SU-DHL-6 (cell line): ENCODE measurements around the gene MTFMT.

Experiments
- H2AFZ ChIP-seq: fragments of 200-600 bp; sonication (generic); 2 replicates; pipeline ENCODE4 v1.6.1; 2014; ENCODE audit warnings: low read depth, mild to moderate bottlenecking, moderate library complexity, mixed read lengths, antibody characterized with exemption, low read length; ENCODE audit not compliant: severe bottlenecking
- H3F3A ChIP-seq: fragments of 200-600 bp; shearing (Covaris generic); 2 replicates; pipeline ENCODE4 v1.6.0; 2016; ENCODE audit warnings: antibody characterized with exemption, mild to moderate bottlenecking; ENCODE audit not compliant: insufficient read depth
- H3K27ac ChIP-seq: fragments of 200-600 bp; sonication (generic); 2 replicates; pipeline ENCODE4 v1.5.1; 2016; ENCODE audit warnings: low read depth, mild to moderate bottlenecking, low read length, moderate library complexity, mixed read lengths
- H3K27me3 ChIP-seq: fragments of 200-600 bp; sonication (generic), shearing (Covaris generic); 2 replicates; pipeline ENCODE4 v1.6.0; 2014; ENCODE audit warnings: mild to moderate bottlenecking, low read length
- H3K36me3 ChIP-seq: fragments of 200-600 bp; sonication (generic); 2 replicates; pipeline ENCODE4 v1.6.1; 2014; ENCODE audit warnings: mild to moderate bottlenecking, low read length, mixed read lengths
- H3K4me2 ChIP-seq: fragments of 300-600, 200-600 bp; shearing (Covaris generic), sonication (generic); 2 replicates; pipeline ENCODE4 v1.6.0; 2014; ENCODE audit warnings: low read length, low read depth, mild to moderate bottlenecking; ENCODE audit not compliant: poor library complexity, severe bottlenecking
- H3K4me3 ChIP-seq: fragments of 200-600 bp; sonication (generic); 2 replicates; pipeline ENCODE4 v1.5.1; 2014; ENCODE audit warnings: antibody characterized with exemption, low read length, mild to moderate bottlenecking, mixed read lengths; ENCODE audit not compliant: insufficient read depth, poor library complexity, severe bottlenecking
- H3K79me2 ChIP-seq: fragments of 200-600 bp; sonication (generic); 2 replicates; pipeline ENCODE4 v1.6.1; 2014; ENCODE audit warnings: mild to moderate bottlenecking, low read length, moderate library complexity; ENCODE audit not compliant: insufficient read depth
- H3K9ac ChIP-seq: fragments of 200-600 bp; sonication (generic); 2 replicates; pipeline ENCODE4 v1.7.0; 2014; ENCODE audit warnings: mild to moderate bottlenecking, low read length
- H3K9me2 ChIP-seq: fragments of 200-600 bp; sonication (generic); replicated peaks from 2 replicates; pipeline ENCODE4 v1.6.1; 2014; ENCODE audit warnings: low read length; ENCODE audit not compliant: insufficient read depth
- H3K9me3 ChIP-seq: fragments of 200-600 bp; sonication (generic); 2 replicates; pipeline ENCODE4 v1.6.1; 2014; ENCODE audit warnings: low read length, mixed read lengths; ENCODE audit not compliant: insufficient read depth
- H4K20me1 ChIP-seq: fragments of 200-600 bp; sonication (generic); 2 replicates; pipeline ENCODE4 v1.6.1; 2014; ENCODE audit warnings: low read depth, mild to moderate bottlenecking, antibody characterized with exemption, low read length, moderate library complexity, mixed read lengths
- EZH2phosphoT487 ChIP-seq: fragments of 200-600 bp; sonication (generic), shearing (Covaris generic); conservative IDR thresholded peaks from 2 replicates; pipeline ENCODE4 v1.6.1; 2018; ENCODE audit warnings: mild to moderate bottlenecking, antibody characterized with exemption, low read length, moderate library complexity, mixed read lengths
- TF ChIP-seq, protein P1 (sequence below): fragments of 200-600 bp; sonication (generic); IDR thresholded peaks from one replicate; pipeline ENCODE4 v1.5.1; 2017; ENCODE audit warnings: antibody characterized with exemption, mild to moderate bottlenecking, low read length, moderate library complexity; ENCODE audit not compliant: insufficient read depth, poor library complexity, severe bottlenecking

MTFMT gene

DNA sequence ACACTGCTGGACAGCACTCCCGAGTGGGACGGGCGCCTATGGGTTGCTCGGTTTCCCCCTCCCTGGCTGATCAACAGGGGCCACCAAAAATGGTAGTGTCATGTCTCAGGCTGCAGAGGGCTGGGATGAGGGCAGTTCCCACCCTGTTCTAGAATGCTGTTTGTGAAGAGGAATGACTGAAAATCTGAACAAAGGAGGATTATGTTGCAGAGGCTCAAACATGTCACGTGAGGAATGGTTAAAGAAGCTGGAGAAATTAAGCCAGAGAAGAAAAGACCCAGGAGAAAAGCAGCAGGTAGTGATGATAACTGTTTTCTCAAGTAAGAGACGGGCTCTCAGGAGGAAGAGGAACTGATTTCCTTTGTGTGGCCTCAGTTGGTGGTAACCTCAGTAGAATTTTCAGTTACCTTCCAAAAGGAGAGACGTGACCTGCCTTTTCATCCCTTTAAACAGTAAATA lies 50.2 kb downstream of the MTFMT start:
- TF ChIP-seq EZH2phosphoT487 = no peak
- TF ChIP-seq, protein P1, sequence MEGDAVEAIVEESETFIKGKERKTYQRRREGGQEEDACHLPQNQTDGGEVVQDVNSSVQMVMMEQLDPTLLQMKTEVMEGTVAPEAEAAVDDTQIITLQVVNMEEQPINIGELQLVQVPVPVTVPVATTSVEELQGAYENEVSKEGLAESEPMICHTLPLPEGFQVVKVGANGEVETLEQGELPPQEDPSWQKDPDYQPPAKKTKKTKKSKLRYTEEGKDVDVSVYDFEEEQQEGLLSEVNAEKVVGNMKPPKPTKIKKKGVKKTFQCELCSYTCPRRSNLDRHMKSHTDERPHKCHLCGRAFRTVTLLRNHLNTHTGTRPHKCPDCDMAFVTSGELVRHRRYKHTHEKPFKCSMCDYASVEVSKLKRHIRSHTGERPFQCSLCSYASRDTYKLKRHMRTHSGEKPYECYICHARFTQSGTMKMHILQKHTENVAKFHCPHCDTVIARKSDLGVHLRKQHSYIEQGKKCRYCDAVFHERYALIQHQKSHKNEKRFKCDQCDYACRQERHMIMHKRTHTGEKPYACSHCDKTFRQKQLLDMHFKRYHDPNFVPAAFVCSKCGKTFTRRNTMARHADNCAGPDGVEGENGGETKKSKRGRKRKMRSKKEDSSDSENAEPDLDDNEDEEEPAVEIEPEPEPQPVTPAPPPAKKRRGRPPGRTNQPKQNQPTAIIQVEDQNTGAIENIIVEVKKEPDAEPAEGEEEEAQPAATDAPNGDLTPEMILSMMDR = no peak
- no peaks in the 10 kb centered on the region for H3K27me3 ChIP-seq
- H3K36me3 ChIP-seq = peaks cover 15% of the 10 kb centered on the region
- H3F3A ChIP-seq = no peaks in the 10 kb centered on the region
- no peaks in the 10 kb centered on the region for H4K20me1 ChIP-seq
- H3K79me2 ChIP-seq = peaks cover 5% of the 10 kb centered on the region
- no peaks in the 10 kb centered on the region for H3K9me3 ChIP-seq
- H3K9me2 ChIP-seq = no peaks in the 10 kb centered on the region
- no peak overlapping the region for H3K4me2 ChIP-seq
- H3K9ac ChIP-seq = no peak overlapping the region
- H2AFZ ChIP-seq = no peak overlapping the region
- H3K27ac ChIP-seq = no peak overlapping the region
- H3K4me3 ChIP-seq = no peak overlapping the region

DNA sequence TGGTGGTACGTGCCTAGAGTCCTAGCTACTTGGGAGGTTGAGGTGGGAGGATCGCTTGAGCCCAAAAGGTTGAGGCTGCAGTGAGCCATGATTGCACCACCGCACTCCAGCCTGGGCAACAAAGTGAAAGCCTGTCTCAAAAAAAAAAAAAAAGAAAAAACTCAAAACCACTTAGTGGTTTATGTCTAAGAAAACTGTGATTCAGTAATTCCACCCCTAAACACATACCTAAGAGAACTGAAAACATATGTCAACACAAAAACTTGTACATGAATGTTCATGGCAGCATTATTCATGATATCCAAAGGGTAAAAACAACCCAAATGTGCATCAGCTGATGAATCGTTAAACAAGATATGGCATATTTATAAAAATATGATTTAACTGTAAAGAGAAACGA lies 54.0 kb downstream of the MTFMT start:
- Histone ChIP-seq H4K20me1 (no peaks in the 10 kb centered on the region), H3K79me2 (no peaks in the 10 kb centered on the region), H2AFZ (no peak overlapping the region), H3K4me2 (no peak overlapping the region), H3K36me3 (peaks cover 16% of the 10 kb centered on the region), H3K4me3 (no peak overlapping the region), H3F3A (no peaks in the 10 kb centered on the region), H3K9me3 (no peaks in the 10 kb centered on the region), H3K9ac (no peak overlapping the region), H3K27me3 (no peaks in the 10 kb centered on the region), H3K27ac (no peak overlapping the region), H3K9me2 (no peaks in the 10 kb centered on the region)
- TF ChIP-seq, protein P1 = no peak
- no peak for TF ChIP-seq EZH2phosphoT487

DNA sequence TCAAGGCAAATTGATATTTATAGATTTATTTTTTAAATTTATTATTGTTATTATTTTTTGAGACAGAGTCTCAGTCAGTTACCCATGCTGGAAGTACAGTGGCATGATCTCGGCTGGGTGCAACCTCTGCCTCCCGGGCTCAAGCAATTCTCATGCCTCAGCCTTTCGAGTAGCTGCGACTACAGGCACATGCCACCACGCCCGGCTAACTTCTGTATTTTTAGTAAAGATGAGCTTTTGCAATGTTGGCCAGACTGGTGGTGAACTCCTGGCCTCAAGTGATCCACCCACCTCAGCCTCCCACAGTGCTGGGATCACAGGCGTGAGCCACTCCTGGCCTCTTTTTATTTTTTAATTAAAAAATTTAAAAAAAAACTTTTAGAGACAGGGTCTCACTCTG lies 58.7 kb downstream of the MTFMT start:
- Histone ChIP-seq H3K9me3 (no peaks in the 10 kb centered on the region), H3K79me2 (no peaks in the 10 kb centered on the region), H3K9ac (no peak overlapping the region), H3K27me3 (no peaks in the 10 kb centered on the region), H3F3A (no peaks in the 10 kb centered on the region), H2AFZ (no peak overlapping the region), H3K4me3 (no peak overlapping the region), H3K9me2 (no peaks in the 10 kb centered on the region), H3K27ac (no peak overlapping the region), H3K36me3 (peaks cover 26% of the 10 kb centered on the region), H4K20me1 (no peaks in the 10 kb centered on the region), H3K4me2 (no peak overlapping the region)
- no peak for TF ChIP-seq EZH2phosphoT487
- TF ChIP-seq, protein P1 = no peak
